ENCODE measurements around the gene FSTL4. TPM values are rescaled to one million over a fixed set of nuclear protein-coding genes. Genes with fewer than 3 reads are reported as not detected.

The FSTL4 gene
- total and polyA plus RNA-seq, 2 of the 13 experiments (the other 11 are each of a cell fraction or from before 2014, with no cell fraction given) = 2.1 to 3.0 TPM

GRCh38 chr5:133611357-133612248, 738 bp downstream of the FSTL4 start (continued):
- TF ChIP-seq HDAC6 (IDR thresholded peaks at IDR 0.05; ENCODE audit: low read depth, low read length) = no peak
- TF ChIP-seq ZBTB40 (IDR thresholded peaks at IDR 0.05) = no peak
- 0 out of 2 replicates have a peak, but pooled peaks have one; percentile 10 for TF ChIP-seq ZBTB40 (CRISPR knock-in tag; IDR thresholded peaks at IDR 0.05)
- no peak for TF ChIP-seq RNF219 (CRISPR knock-in tag; IDR thresholded peaks at IDR 0.05)
- no peak for TF ChIP-seq POGZ (CRISPR knock-in tag; IDR thresholded peaks at IDR 0.05)
- TF ChIP-seq ERF (CRISPR knock-in tag; IDR thresholded peaks at IDR 0.05) = no peak
- no peak for TF ChIP-seq ZNF451 (CRISPR knock-in tag; IDR thresholded peaks at IDR 0.05)
- no peak for TF ChIP-seq THYN1 (CRISPR knock-in tag; IDR thresholded peaks at IDR 0.05; ENCODE audit: borderline replicate concordance, low read depth)
- no peak for TF ChIP-seq RFX3 (CRISPR knock-in tag; IDR thresholded peaks at IDR 0.05)

All from HepG2 (cell line).